Kasumi-1 (cell line): Measurements from ENCODE around the gene MYMK.

Experiments
- DNase-seq, 2 experiments: peaks; one replicate each; lab custom pipeline; 2025; lab: John Stamatoyannopoulos, UW

Gene MYMK

DNA sequence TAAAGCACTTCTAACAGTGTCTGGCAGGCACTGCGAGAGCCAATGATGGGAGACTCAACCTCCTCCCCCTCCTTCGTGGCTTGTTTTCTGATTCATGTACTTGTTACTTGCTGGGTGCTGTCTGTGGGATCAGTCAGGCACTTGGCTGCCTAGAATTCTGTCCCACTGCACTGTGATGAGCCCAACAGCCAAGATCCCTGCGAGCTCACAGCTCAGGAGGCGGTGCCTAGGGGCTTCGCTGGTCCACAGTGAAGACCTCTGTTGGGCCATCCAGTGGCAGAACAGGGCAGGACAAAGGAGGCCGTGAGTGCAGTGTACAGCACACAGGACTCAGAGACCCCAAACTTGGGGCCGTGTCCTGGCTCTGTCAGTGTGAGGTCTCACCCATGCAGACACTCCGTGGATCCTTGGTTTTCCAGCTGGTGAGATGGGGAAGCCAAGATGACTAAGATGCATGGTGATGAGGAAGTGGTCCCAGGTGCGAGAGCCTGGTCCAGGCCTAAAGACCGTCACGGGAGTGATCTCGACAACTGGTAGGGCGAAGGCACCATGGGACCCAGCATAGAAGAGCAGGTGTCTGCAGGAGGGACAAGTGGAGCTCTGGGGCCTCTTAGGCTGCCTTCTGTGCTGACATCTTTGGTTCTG, 19.5 kb downstream of the MYMK start:
- no peak for DNase-seq

GRCh38 chr9:133502112-133502511, 22.6 kb downstream of the MYMK start:
- DNase-seq = no peak

GRCh38 chr9:133499892-133500270, 24.9 kb downstream of the MYMK start:
- no peak for DNase-seq

DNA sequence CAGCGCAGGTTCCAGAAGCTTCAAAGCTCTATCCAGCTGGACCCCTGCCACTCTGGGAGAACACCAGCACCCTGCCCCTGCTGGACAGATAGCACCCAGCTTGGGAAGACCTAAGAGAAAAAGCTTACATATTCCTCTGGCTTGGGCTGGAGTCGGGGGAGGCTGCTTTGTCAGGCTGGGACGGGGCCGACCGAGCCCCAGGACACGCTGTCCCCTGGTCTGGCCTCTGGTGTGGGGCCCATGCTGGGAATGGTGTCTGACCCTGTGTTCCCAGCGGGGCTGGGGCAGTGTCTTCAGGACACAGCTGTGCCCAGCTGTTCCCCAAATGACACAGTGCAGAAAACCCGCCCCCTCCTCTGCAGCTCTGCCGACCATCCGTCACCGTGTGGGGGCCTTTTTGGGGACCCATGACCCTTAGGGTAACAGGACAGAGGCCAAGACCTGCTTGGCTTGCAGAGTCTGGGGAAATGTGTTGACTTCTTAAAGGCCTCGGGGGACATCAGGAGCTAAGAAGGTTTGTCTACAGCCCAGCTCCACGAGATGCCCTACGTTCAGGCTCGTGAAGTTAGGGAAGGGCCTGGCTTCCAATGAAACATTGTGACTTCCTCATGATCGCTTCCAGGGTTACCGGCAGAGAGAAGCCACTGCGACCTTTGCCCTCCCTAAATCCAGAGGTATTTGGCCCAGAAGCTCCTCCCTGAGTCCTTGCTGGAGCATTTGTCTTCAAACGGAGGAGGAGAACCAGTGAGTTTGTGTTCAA, 25.4 kb downstream of the MYMK start:
- DNase-seq = no peak

DNA sequence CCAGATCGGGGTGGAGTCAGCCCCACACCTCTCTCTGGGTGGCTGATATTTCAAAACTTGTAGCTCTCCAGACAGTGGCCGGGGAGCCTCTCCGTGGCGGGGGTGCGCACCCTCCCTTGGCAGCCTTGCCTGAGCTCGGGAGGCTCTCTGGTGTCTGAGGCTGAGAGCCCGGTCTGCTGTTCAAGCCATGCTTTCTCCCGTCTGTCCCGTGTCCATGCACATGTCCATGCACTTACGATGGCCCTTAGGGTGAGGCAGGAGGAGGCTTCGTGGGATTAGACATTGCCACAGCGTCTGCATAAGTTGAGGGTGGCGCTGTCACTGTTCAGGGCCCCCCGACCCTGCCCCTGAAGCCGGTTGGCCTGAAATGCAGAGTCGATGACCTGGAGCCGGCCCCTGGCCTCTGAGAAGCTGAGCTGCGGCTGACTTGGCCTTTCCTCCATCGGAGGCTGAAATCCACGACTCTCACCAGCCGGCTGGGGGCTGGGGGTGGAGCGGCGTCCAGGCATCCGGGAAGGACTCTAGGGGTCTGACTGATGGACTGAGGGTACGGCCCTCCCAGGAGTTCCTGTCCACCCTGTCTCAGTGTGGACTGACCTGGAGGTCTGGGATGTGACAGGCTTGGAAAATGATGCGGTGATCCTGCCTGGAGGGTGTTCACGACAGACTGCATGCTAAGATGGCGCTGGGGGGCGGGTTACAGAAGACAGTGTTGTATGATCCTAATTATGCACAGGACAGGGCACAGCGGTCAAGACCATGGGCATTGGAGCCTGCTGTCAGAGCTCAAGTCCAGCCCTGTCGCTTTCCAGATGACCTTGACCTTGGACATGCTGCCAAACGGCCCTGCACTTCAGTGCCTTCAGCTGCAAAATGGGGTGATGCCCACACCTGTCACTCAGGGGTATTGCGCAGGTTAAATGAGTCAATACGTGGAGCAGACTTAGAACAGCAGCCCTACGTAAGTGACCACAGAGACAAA, 27.6 kb downstream of the MYMK start:
- no peak for DNase-seq

DNA sequence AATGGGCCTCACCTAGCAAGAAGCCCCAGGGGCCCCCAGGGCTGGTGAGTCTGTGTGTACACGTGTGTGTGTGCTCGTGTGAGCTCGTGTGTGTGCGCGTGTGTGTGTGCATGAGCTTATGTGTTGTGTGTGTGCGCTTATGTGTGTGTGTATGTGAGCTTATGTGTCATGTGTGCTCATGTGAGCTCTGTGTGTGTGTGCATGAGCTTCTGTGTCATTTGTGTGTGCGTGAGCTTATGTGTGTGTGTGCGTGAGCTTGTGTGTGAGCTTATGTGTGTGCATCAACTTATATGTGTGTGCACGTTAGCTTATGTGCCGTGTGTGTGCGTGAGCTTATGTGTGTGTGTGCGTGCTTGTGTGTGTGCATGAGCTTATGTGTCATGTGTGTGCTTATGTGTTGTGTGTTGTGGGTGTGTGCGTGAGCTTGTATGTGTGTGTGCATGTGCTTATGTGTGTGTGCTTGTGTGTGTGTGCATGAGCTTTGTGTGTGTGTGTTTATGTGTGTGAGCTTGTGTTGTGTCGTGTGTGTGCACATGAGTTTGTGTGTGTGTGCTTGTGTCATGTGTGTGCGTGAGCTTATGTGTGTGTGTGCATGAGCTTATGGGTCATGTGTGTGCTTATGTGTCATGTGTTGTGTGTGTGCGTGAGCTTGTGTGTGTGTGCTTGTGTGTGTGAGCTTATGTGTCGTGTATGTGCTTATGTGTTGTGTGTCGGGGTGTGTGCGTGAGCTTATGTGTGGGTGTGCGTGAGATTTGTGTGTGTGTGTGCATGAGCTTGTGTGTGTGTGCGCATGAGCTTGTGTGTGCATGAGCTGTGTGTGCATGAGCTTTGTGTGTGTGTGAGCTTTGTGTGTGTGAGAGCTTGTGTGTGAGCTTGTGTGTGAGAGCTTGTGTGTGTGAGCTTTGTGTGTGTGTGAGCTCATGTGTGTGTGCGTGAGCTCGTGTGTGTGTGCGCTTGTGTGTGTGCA, 29.1 kb downstream of the MYMK start:
- DNase-seq = no peak

DNA sequence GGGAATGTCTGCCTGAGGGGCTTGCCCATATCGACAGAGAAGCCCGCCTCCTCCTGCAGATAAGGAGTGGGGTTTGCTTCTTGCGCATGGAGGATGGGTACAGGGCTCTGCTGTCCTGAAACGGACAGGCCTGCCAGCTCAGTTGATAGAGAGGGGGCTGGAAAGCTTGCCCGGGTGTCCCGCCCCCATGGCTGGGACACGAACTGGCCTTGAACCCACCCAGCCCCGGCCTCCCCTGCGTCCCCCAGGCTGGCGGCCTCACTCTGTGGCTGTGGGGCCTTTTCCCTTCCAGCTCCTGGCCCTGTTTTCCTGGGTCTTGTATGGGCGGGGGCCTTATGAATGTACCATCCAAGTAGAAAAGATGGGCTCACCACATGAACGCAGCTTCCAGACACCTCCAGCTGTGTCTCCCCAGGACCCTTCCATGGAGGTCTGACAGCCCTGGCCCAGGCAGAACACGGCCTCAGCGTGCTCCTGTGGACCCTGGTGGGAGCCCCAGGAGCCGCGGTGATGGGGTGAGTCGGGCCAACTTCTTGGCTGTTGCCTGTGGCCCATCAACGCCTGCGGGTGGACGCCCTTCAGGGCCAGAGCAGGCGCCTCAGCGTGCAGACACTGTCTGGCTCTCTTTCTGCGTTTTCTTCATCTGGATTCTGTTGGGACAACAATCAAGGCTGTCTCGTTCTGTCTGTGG, 30.0 kb downstream of the MYMK start:
- DNase-seq = no peak

DNA sequence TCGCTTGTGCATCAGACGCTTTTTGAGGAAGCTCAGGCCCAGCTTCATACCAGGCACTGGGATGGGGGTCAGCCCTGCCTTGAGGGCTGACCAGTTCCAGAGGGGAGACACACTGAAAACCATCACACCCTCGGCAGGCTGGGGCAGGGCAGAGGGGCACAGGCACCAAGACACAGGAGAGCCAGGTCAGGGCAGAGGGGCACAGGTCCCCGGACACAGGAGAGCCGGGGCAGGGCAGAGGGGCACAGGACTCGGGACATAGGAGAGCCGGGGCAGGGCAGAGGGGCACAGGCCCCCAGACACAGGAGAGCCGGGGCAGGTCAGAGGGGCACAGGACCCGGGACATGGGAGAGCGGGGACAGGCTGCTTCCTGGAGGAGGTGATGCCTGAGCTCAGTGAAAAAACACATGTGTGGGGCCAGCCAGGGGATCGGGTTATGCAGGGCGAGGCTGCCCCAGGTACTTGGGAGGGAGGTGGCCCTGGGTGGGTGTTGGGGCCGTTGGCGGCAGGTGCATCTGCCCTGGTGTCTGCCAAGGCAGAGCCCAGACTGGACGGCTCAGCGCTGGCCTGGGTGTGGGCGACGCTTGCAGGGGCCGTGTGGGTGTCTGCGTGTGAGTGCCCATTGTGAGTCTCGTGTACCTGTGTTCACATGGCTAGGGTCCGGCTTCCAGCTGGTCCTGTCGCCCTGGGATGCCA, 30.8 kb downstream of the MYMK start:
- DNase-seq = no peak

DNA sequence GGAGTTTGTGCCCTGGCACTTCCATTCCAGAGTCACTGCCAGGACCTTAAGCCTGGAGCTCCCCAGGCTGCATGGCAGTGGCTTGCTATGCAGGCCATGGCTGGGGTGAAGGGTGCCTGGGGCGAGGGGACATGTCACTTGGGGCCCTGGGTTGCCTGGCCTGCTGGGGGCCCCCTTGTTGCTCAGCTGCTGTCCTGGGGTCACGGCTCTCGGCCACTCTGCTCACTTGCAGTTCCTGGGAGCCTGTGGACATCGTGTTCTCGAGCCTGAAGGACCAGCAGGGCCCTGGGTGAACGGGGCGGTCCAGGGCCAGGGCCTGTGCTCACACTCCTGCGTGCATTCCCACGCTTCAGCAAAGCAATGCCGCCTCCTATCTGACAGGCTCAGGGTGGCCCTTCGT, 31.3 kb downstream of the MYMK start:
- DNase-seq = no peak

- no peak for DNase-seq
Measured at GRCh38 chr9:133492061-133493021, 32.4 kb downstream of the MYMK start.

- no peak for DNase-seq
Measured at GRCh38 chr9:133491656-133491925, 33.2 kb downstream of the MYMK start.

DNA sequence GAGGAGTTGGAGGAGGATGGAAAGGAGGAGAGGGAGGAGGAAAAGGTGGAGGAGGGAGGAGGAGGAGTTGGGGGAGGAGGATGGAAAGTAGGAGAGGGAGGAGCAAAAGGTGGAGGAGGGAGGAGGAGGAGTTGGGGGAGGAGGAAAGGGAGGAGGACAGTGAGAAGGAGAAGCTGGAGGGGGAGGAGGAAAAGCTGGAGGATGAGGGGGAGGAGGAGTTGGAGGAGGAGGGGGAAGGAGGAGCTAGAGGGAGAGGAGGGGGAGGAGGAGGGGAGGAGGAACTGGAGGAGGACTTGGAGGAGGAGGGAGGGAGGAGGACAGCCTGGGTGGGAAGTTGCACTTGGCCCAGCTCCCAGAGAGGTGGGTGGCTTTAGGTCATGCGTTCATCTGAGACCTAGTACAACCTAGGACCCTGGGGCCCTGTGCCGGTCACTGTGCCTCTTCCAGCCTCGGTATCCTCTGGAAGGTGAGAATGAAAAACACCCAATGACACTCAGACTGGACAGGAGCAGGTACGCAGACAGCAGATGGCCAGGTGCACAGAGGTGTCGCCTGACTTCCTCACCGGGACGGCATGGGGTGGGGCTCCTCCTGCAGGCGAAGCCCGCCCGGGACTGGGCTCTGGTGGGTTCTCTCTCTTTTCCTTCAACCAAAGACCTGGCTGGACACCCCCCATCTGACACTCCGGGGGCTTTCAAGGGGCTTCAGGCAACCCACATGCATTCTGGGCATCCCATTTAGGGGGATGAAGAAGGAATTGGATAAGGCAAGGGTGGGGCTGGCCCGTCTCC, 33.7 kb downstream of the MYMK start:
- DNase-seq = no peak

DNA sequence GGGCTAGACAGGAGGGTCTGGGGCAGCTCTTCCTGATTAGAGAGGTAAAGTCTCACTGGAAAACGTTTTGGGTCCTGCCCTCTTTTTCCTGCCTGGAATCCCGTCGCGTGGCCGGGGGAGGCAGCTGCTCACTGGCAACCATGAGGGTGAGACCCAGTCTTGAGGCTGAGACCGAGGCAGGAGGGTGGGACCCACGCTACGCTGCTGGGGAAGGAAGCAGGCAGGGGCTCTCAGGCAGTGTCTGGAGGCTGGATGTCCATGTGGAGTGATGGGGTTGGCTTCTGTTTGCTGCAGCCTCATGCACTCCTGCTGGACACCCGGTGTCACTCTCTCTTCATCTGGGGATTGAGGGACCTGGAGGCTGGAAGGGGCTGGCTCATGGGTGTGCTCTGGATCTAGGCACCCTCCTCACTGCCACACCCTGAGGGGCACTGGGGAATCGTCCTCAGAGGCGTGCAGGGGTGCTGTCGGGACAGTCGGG, 34.5 kb downstream of the MYMK start:
- DNase-seq = no peak

DNA sequence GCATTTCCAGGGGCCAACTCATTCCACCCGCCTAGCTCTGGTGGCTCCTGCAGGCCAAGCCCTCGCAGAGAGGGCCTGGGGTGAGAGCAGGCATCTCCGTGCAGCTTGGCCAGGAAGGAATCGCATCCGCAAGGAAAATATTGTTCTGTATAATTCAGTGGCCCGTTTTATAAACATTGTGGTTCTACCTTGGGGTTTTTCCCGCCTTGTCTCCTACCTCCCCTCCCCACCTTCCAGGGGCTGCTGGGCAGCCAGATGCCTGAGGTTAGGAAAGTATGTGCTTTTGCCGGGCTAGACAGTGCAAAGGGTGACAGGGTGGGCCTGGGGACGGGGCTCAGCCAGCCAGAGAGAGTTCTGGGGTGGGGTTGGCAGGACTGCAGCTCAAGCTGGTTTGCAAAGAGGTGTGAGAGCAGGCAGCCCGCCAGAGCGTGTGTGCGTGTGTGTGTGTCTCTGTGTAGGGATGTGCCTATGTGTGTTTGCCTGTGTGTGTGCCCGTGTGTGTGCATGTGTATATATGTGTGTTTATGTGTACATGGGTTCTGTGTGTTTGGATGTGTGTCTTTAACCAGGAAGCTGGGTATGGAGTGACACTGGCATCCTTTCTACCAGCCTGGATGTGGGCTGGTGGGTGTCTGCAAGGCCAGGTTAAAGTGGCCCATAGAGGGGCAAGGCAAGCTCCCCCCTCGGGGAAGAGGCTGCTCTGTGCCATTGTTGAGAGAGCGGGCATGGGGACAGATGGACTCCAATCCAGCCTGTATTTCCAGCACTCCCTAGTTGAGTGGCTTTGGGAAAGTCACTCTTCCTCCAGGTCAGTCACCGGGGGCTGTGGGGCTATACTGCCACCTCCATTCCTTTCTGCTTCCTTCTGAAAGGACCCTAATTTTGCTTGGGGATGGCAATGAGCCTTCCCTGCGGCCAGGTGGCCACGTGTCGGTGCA, 35.2 kb downstream of the MYMK start:
- no peak for DNase-seq

DNA sequence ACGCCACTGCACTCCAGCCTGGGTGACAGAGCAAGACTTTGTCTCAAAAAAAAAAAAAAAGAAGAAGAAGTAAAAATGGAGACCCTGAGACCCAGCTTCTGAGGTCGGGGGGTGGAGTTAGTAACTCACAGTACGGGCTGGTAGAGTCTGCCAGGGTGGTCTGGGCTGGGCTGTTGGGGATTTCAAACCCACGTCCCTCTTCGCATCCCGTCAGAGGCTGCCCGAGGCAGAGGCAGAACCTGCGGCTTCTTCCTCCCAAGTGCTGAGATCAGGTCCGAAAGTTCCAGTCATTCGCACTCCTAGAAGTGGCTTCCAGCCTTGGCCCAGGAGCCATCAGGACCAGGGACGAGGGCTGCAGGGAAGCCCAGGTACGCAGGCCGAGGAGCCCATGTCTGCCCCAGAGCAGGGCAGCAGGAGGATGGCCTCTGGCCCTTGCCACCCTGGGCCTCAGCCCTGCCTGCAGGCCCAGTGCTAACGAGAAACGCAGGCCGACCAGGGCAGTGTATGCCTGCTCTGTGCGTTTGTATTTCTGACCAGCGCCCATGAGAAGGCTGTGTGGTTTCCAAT, 36.0 kb downstream of the MYMK start:
- no peak for DNase-seq

DNA sequence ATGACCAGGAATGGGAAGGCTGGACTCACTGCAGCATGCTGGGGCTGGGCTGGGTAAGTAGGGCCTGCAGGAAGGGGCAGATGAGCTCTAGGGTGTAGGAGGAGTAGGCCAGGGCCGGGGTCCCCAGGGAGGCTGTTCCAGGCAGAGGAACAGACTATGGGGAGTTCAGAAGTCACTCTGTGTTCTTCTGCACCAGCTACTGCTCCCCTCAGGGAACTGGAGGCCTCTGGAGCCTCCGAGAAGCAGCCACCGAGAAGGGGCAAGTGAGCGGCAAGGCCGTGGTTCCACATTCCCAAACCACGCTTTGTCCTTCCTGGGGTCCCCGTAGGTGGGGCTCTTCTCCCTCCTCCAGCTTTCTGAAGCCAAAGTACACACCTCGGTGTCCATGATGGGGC, 37.4 kb downstream of the MYMK start:
- DNase-seq = no peak
